GM10266 (cell line): ENCODE measurements around the gene HOXD3.

ENCODE experiments used
- DNase-seq: peaks from one replicate; pipeline ENCODE4 v3.0.0; 2012; ENCODE audit errors: extremely low spot score
- TF ChIP-seq, protein P1 (sequence below): IDR thresholded peaks from 2 replicates; pipeline ENCODE4 v1.5.1; 2012; ENCODE audit warnings: mild to moderate bottlenecking, low read depth; ENCODE audit not compliant: control insufficient read depth, insufficient read depth; ENCODE audit errors: missing control alignments

The HOXD3 gene

DNA sequence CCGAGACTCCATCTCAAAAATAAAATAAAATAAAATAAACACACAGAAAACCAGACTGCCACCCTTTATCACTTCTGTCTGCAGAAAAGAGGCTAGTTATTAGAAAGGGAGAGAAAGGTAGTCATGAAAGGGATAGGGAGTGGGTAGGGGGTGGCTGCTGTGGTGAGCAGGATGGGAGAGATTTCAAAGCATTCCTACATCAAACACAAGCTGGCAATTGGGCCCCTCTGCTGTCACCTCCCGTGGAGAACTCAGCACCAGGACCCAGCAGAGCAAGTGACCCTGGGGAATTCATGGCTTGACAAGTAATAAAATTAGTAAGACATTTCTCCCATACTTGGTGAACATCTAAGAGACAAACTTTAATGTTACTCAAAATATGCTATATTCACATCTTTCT, 27.6 kb downstream of the HOXD3 start:
- DNase-seq: no peak

DNA sequence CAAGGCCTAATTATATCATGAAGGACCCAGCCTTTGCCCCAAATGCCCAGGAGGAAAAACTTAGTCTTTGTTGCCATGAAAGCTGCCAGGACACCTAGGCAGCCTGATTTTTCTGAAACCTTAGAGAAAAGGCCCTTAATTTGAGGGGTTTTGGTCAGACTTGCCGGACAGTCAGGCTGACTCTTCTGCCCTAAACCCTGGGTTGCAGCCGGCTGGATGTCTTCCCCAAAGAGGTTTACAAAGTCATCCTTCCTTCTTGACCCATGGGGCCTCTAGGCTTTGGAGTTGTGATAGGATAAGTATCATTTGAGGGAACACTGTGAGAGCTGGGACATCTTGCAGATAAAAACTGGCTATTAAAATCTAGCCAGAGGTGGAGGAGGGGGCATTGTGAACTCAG, 28.9 kb downstream of the HOXD3 start:
- DNase-seq: no peak
- TF ChIP-seq, protein P1, sequence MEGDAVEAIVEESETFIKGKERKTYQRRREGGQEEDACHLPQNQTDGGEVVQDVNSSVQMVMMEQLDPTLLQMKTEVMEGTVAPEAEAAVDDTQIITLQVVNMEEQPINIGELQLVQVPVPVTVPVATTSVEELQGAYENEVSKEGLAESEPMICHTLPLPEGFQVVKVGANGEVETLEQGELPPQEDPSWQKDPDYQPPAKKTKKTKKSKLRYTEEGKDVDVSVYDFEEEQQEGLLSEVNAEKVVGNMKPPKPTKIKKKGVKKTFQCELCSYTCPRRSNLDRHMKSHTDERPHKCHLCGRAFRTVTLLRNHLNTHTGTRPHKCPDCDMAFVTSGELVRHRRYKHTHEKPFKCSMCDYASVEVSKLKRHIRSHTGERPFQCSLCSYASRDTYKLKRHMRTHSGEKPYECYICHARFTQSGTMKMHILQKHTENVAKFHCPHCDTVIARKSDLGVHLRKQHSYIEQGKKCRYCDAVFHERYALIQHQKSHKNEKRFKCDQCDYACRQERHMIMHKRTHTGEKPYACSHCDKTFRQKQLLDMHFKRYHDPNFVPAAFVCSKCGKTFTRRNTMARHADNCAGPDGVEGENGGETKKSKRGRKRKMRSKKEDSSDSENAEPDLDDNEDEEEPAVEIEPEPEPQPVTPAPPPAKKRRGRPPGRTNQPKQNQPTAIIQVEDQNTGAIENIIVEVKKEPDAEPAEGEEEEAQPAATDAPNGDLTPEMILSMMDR: no peak

More for the DNA sequence above, 27.6 kb downstream of the HOXD3 start:
- TF ChIP-seq, protein P1: no peak

DNA sequence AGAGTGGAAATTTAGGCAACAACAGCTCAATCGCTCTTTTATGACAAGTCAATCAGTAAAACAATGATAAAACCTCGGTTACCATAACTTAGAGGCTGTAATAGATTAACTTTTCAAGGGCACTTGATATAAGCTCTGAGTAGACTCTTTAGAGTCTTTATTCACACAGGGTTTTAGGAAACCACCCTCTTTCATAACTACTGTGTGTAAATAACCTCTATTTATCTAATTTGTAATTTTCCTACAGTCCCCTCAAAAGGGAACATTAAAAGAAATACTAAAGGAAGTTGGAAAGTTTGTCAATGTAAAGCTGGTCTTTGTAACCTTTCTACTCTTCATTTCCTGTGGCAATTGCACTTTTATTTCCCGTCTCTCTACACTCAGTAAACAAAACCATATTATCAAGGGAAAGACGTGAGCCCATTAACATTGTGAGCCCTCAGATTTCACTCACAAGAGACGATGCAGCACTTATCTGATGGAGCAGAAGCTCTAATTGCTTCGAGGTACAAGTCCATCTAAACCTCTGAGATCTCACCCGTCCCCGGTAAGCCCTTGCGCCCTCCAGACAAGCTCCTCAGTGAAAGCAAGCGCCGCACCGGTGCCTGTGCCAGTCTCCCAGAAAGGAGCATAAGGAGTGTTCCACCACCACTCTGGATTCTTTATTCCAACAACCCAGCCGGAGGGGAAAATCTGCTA, 30.2 kb downstream of the HOXD3 start:
- peak; percentile 29 for DNase-seq
- TF ChIP-seq, protein P1: no peak

DNA sequence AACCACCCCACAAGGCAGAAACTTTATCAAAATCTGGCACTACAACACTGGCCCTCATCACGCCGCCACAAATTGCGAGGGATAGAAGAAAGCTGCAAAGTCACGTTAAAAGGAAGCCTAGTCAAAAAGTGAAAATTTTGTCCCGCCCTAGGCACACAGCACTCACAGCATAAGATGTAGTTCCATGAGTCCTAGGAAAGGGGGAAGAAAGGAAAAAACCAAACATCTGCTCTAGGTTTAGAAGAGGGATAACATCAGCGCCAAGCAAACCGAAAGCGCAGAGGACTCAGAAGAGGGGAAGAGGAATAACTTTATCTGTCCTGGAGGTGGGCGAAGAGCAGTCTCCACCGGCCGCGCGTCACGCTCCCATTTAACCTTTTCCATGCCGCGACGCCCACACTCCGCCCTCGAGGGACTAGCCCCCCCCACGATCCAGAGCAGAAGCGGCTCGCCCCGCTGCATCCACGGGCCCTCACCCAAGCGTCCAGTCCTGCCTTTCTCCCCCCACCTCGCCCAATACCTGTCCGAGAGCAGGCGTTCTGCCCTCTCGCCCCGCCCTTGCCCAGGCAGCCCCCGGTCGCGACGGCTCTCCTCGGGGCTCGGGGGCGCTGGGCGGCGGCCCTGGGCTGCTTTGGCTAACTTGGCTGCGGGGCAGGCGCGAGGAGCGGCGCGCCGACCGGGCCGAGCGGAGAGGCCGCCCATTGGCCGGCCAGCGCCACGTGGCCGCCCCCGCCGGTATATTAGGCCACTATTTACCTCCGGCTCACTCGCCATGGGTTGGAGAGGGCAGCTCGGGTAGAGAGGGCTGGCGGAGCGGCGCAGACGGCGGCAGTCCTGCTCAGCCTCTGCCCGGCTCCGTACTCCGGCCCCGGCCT, 31.0 kb downstream of the HOXD3 start, which contains the start of gene HOXD1:
HOXD1 (plus strand) TSS at position 770 of the 875 bp plus-strand sequence. CDS start 134 bp downstream, outside the sequence.
- peak; percentile 58 for DNase-seq
- TF ChIP-seq, protein P1: no peak

DNA sequence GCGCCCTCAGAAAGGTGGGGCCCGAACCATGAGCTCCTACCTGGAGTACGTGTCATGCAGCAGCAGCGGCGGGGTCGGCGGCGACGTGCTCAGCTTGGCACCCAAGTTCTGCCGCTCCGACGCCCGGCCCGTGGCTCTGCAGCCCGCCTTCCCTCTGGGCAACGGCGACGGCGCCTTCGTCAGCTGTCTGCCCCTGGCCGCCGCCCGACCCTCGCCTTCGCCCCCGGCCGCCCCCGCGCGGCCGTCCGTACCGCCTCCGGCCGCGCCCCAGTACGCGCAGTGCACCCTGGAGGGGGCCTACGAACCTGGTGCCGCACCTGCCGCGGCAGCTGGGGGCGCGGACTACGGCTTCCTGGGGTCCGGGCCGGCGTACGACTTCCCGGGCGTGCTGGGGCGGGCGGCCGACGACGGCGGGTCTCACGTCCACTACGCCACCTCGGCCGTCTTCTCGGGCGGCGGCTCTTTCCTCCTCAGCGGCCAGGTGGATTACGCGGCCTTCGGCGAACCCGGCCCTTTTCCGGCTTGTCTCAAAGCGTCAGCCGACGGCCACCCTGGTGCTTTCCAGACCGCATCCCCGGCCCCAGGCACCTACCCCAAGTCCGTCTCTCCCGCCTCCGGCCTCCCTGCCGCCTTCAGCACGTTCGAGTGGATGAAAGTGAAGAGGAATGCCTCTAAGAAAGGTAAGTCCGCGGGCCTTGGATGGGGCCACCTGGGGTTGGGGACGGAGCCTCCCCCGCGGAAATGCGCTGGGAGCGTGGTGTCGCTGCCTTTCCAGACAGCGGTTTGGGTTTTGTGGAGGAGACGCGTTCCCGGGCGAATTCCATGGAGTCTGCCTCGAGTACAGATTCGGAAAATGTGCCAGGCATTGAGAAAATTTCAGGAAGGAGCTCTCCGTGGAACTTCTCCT, 31.9 kb downstream of the HOXD3 start:
- TF ChIP-seq, protein P1: no peak
- DNase-seq: peak; percentile 52

DNA sequence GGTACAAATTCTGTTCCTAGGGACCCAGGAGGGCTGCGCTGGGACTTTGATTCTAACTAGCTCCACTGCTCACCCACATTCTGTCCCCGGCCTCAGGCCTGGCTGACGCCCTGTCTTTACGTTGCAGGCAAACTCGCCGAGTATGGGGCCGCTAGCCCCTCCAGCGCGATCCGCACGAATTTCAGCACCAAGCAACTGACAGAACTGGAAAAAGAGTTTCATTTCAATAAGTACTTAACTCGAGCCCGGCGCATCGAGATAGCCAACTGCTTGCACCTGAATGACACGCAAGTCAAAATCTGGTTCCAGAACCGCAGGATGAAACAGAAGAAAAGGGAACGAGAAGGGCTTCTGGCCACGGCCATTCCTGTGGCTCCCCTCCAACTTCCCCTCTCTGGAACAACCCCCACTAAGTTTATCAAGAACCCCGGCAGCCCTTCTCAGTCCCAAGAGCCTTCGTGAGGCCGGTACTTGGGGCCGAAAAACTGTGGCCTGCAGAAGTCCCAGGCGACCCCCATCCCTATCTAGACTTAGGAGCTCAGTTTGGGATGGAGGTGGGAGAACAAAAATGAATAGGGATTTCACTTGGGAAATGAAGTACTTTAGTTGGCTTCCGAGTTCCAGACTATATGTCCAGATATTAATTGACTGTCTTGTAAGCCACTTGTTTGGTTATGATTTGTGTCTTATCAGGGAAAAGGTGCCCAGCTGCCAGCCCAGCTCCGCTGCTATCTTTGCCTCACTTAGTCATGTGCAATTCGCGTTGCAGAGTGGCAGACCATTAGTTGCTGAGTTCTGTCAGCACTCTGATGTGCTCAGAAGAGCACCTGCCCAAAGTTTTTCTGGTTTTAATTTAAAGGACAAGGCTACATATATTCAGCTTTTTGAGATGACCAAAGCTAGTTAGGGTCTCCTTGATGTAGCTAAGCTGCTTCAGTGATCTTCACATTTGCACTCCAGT, 32.9 kb downstream of the HOXD3 start:
- TF ChIP-seq, protein P1: no peak
- peak; percentile 25 for DNase-seq
